GM19328 (cell line): ENCODE measurements around the gene FAM9A.
A peak's percentile ranks its signal among the peaks of the same experiment; 100 is the strongest.
"Not testable (repeated sequence)": the region's sequence is repeated elsewhere in the genome, so short reads cannot be mapped to it uniquely, and the experiment has no call there.

Source experiments
- ATAC-seq: cut with Tn5 transposase; IDR thresholded peaks from one replicate; pipeline ENCODE4 v1.9.1; 2021; ENCODE audit warnings: mild to moderate bottlenecking, moderate library complexity; ENCODE audit not compliant: unreplicated experiment

FAM9A gene

DNA sequence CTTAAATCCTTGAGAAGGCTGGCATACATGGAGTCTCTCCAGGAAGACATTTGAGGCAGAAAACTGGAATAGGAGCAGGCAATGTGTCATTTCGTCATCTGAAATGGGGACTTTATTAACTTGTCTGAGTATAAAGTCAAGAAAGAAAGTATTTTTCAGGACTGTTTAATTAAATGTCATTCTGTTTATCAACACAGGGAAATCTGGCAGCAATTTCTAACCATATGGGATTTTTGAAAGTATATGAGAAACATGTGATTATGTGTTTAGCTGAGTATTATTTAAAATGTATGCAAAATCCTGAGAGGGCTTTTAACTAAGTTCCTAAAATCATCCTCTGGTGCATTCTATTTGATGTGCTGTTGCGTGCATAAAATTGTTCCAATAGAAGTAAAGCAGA, 3.9 kb upstream of the FAM9A start:
- ATAC-seq, result no peak

DNA sequence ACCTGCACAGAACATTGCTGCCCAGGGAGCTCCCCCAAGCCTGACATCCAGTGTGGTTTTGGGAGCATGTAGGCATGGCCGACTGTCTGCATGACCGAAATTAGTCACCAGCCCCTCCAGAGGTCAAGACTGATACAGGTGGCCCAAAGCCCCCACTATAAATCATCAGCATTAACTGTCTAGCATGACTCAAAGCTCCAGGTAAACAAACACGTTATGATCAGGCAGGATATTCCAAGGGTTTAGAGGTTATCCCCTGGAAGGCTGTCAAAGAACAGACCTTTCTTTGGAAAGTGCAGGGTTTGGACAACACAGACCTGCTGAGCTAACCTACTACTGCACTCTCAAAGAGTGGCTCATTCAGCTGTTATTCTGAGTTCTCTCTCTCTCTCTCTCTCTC, 2.1 kb upstream of the FAM9A start:
- no peak for ATAC-seq

DNA sequence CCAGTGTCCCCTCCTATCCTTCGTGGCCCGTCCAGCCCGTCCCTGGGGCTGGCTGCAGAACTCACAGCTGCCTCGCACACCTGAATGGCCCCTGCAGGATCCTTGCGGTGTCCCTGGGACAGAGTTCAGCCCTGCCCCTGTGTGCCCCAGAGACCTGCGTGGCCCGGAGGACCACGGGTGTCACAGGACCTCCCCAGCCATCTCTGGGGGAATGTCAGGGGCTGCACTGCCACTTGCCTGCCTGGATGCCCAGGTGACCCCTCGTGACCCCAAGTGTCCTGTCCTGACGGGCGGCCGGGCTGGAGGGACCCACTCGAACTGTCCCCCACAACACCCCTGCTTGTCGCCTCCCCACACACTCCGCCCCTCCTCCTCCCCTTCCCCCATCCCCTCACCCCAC, 832 bp downstream of the FAM9A start:
- ATAC-seq, result not testable (repeated sequence)

DNA sequence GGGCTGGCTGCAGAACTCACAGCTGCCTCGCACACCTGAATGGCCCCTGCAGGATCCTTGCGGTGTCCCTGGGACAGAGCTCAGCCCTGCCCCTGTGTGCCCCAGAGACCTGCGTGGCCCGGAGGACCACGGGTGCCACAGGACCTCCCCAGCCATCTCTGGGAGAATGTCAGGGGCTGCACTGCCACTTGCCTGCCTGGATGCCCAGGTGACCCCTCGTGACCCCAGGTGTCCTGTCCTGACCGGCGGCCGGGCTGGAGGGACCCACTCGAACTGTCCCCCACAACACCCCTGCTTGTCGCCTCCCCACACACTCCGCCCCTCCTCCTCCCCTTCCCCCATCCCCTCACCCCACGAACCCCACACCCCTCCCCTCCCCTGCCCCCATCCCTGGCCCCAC, 1.9 kb downstream of the FAM9A start:
- not testable (repeated sequence) for ATAC-seq

DNA sequence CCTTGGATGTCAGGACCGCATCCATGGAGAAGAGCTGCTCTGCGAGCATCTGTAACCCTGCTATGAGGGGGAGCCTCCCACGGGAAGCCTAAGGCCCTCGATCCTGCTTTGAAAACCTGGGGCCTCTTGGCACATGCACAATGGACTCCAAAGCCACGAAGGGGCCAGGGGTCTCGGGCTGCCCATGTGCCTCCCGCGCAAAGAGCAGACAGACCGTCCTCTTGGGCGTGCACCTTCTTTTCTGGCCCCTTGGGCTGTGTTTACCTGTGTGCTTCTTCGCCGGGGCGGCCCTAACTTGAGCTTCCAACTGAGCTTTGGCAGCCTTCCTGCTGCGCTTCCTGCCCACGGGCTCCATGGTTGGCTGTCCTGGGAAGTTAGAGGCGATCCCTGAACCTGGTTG, 2.5 kb downstream of the FAM9A start:
- ATAC-seq, result not testable (repeated sequence)

DNA sequence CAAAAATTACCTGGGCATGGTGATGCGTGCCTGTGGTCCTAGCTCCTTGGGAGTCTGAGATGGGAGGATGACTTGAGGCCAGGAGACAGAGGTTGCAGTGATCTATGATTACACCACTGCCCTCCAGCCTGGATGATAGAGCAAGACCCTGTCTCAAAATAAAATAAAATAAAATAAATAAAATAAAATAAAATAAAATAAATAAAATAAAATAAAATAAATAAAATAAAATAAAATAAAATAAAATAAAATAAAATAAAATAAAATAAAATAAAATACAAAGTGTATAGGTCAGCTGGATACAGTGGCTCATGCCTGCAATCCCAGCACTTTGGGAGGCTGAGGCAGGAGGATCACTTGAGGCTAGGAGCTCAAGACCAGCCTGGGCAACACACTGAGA, 14.1 kb downstream of the FAM9A start:
- not testable (repeated sequence) for ATAC-seq

DNA sequence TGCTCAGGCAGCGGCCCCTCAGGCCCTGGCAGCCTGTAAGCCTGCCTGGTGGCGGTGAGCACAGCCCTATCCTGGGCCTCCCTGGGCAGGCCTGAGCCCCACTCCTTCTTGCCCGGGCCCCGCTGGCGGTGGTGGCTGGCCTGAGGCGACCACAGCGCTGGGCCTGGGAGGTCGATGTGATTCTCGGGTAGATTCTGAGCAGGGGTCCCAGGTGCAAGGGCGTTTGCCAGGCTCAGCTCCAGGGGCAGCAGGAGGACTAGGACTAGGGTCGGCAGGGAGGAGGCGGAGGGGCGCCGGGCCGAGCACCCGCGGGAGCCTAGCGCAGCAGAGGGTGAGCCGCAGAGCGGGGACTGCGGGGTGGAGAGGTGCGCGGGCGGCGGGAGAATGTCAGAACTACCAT, 17.0 kb downstream of the FAM9A start:
- ATAC-seq, result no peak

DNA sequence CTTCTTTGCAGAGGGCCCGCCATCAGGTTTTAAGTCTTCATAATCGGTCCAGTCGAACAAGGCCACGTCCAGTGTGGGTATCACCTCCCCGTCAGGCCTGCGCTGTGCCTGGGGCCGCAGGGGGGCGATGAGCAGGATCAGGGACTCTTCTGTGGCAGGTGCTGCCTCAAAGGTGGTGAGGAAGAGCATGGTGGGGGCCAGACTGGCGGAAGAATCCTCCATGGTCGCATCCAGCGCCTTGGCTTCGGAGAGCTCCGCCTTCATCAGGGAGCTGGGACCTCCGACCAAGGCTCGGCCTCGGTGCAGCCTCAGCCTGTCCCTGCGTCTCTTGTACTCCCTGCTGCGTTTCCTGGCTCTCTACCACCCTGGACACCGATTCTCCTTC, 17.5 kb downstream of the FAM9A start:
- no peak for ATAC-seq

DNA sequence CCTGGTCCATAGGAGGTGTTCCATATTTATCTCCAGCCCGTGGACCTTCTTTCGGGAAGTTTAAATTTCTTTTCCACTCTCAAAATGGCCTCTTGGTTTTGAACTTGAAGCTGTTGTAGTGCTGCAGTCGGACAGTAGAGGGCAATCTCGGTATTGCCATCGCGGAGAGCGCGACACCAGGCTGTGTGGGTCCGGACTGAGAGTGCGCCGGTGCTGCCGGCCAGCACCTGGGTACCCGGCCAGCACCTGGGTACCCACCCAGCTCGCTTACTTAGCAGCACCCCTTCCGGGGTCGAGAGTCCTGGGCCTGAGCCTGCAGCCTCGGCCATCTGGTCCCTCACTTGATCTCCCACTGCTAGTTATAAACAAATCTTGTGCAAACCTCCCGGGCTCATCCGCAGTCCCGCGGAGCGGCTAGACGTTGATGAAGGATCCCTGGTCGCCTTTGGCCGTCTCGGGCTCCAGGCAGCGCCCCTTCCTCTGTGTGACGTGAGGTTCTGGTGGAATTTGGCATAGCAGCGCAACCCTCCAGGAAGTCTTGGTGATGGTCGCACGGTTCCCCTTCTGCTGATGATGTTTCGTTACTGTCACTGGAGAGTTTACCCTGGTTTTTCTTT, 18.0 kb downstream of the FAM9A start:
- peak; percentile 81 for ATAC-seq

DNA sequence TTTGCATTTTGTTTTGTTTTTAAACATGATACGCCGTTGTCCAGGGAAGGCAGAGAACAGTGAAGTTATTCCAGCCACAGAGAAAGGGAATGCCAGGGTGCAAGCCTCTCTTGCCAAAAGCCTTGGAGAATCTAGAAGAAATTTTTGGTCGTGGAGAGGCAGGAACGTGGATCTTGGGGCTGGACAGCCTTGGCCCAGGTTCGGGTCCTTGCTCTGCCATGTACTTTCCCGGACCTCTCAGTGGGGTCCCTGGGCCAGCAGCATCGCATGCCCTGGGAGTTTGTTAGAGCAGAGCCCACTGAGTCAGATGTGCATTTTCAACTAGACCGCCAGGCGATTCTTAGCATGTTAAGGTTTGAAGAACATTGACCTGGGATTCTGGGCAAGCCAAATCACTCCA, 18.6 kb downstream of the FAM9A start:
- no peak for ATAC-seq

DNA sequence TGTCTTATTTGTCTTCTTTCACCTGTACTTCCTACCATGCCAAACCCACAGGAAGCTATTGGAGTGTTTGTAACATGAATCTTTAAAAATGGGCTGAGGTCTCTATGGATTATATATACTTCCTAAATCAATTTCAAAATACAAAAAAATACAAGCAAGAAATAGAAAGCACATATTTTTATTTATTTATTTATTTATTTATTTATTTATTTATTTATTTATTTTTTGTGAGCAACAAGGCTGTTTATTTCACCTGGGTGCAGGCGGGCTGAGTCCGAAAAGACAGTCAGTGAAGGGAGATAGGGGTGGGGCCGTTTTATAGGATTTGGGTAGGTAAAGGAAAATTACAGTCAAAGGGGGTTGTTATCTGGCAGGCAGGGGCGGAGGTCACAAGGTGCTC, 19.3 kb downstream of the FAM9A start:
- not testable (repeated sequence) for ATAC-seq

DNA sequence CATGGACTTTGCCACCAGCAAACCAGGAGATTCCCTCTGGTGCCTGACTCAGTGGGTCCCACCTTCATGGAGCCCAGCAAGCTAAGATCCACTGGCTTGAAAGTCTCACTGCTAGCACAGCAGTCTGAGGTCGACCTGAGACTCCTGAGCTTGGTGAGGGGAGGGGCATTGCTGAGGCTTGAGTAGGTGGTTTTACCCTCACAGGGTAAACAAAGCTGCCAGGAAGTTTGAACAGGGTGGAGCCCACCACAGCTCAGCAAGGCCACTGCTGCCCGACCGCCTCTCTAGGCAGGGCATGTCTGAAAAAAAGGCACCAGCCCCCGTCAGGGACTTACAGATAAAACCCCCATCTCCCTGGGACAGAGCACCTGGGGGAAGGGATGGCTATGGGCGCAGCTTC, 28.1 kb downstream of the FAM9A start:
- no peak for ATAC-seq

DNA sequence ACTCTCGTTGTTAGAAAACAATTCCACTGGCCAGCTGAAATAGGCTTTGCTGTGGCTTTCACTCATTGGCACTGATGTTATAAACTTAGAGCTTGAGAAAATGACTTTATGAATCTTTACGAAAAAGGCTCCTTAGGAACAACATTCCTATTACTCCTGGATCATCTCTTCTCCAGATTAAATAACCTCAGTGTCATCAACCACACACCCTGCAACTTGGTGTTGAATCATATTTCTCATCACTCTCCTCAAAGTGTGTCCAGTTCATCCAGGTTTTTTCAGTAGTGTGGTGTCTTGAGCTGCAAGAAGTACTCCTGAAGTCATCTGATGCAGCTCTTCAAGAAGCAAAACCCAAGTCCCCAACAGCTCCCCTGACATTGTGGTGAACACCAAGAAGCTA, 41.2 kb downstream of the FAM9A start:
- no peak for ATAC-seq

DNA sequence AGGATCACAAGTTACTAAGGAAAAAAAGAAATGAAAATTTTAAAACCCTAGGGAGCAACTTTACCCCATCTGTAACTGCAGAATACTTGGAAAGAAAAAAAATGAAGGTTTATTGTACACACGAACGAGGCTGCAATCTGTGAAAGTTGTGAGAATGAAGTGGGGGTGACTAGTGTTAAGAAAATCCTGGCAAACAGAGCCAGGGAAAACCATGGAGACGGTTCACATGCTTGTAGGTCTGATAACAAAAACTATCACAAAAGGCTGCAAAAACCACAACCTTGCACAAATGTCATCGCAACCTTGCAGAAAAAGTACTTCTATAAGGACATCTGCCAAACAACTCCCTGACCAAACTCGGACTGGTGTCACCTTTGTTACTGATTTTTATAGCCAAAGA, 42.5 kb downstream of the FAM9A start:
- not testable (repeated sequence) for ATAC-seq

DNA sequence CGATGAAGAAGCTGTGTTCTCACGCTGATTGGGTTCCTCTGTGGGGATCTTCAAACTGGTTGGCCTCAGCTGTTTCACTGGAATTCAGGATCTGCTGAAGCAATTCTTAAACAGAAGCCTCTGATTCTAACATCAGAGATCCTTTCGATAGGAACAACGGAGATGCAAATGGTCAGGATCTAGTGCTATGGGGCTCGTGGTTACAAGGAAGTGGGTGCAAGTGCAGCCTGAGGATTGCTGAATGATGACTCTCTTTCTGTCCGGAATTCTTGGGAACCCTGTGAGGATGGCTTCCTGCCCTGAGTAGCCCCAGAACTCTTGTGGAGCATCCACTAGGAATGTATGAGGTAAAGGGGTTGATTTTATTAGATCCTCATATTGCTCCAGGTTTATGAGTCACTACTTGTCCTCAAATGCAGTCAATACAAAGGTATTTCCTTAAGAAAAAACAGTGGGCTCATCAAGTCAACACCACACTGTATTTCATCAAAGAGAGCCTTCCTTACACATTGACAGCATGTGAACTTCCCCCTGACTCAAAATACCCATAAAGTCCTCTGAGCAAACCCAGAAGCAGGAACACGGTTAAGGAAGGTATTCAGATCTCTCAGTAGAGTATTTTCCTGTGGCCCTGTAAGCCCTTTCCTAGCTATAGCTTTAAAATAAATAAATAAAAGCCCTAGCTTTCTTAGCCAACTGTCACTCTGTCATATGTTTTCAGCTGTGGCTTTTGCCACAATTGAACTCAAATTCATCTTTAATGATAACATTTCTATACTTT, 43.4 kb downstream of the FAM9A start:
- not testable (repeated sequence) for ATAC-seq

DNA sequence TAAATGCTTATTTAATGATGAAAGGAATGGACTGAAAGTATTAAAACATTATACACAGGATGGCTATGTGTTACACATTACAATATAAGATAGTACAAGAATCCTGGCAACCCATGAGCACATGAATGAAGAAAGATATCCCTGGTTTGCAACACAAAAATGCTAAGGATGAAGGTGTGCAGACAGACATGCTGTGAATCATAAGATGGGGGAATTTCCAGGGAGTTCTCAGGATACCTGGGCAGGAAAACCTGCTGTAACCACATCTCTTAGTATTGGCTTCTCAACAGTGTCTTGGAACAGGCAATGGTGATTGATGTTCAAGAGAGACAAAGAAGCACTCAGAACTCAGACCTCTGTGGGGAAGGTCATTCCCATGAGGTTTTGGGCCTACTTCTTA, 45.4 kb downstream of the FAM9A start:
- no peak for ATAC-seq

DNA sequence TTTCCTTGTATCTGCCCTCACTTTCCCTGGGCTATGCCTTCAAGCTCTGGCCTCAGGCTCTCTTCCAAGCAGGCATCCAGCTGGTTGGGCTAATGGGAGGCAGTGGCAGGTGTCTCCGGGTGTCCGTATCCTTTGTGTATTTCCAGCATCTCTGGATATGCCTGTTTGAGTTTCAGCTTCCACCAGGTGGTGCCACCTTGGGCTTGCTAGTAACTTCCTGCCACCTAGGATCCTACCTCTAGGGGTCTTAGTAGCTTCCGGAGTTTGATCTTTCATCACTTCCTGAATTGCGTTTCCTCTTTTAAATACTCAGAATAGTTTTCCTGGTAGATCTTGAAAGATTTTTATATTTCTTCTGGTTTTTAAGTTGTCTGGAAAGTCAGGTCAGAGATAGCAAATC, 46.1 kb downstream of the FAM9A start:
- no peak for ATAC-seq

DNA sequence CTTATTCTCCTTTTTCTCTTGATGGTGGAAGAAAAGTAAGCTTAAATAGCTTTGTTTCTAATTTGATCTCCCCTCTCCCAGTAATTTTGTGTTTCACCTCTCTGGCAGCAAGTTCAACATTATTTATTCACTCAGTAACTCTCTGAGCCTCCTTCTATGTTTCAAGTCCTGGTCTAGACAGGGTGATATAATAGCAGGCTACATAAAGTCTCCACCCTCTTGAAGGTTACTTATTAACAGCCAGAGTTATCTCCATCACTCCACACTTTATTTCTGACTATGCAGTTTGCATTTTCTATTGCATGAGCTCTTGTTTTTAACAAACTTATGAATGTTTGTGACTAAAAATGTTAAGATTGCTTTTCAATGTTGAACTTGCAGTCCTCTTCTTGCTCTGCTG, 51.5 kb downstream of the FAM9A start:
- no peak for ATAC-seq

DNA sequence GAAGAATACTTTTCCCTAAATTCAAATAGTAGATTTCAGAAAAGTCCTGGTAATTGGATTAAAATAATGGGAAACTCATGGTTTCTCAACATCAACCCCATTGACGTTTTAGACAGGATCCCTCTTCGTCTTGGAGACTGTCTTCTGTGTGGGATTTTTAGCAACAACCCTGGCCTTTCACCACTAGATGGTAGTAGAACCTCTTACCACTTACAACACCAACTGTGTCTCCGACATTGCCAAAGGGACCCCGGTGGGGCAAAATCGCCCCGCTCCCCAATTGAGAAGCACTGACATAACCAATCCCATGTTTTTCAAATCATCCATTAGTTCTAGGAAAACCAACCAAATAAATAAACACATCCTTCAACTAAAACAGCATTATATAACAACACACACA, 52.3 kb downstream of the FAM9A start:
- no peak for ATAC-seq

DNA sequence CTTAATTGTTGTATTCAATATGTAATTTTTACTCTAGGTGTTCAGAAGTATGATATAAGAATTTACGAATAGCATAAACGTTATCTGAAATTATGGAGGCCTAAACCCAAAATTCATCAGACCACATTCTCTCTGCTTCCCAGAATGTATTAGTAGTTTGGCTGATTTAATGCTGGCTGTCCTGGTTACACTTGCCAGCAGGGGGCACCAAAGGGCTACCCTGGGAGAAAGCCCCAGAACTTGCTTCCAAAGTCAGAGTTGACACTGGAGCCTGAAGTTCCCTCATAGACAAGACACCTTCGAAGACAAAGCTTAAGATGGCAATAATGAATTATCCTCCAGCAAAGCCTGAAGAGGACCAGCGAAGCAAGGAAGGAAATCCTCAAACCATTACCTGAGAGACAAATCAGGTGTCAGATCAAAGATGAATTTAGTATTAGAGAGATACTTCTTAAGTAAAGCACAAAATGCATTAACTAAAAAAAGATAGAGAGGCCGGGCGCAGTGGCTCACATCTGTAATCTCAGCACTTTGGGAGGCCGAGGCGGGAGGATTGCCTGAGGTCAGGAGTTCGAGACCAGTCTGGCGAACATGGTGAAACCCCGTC, 58.0 kb downstream of the FAM9A start:
- ATAC-seq, result no peak

DNA sequence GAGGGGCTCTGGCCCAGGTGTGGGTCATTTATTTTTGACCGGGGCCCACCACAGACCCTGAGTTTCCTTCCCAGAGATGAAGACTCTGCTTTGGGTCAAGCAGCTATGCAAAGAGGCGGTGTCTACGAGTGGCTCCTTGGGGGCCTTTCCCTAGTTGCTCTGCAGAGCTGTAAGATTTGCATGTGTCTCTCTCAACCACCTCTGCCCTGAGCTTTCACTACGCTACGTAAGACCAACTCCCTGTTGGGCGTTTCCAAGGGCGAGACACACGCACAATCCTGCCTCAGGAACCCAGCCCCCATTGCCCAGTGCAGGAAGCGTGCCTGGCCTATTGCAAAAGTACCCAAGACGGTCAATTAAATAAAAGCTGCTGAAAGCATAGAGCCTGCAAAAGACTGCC, 59.2 kb downstream of the FAM9A start:
- no peak for ATAC-seq
